IMR-90 (cell line): Measurements from ENCODE around the gene GXYLT2. TPM values are rescaled to one million over a fixed set of nuclear protein-coding genes. Genes with fewer than 3 reads are reported as not detected.

ENCODE experiments used
- ATAC-seq: fragments of 200-7000 bp; cut with Tn5 transposase; 2 replicates; pipeline ENCODE4 v1.9.1; 2020; ENCODE audit warnings: low read depth, mild to moderate bottlenecking, moderate library complexity
- BruUV-seq: library from RNA; stranded (reverse); fragments of 400-500 nt; replicated peaks from 2 replicates; lab custom pipeline; 2021; lab: Mats Ljungman, UMichigan
- CTCF ChIA-PET: fragments of 300-600 bp; formaldehyde crosslinking; extraction: SDS; loops from one replicate; lab custom pipeline; 2021; ENCODE audit warnings: antibody characterized with exemption; lab: Yijun Ruan, JAX
- POLR2A ChIA-PET: fragments of 300-600 bp; sonication (Branson Sonifier 250); formaldehyde crosslinking; loops from one replicate; lab custom pipeline; 2022; ENCODE audit warnings: antibody characterized with exemption; ENCODE audit not compliant: unreplicated experiment; lab: Charles Lee
- DNase-seq: peaks from one replicate; pipeline ENCODE4 v3.0.0; 2013
- H2AFZ ChIP-seq: replicated peaks from 2 replicates; pipeline ENCODE3; 2013; ENCODE audit warnings: low read length, mild to moderate bottlenecking; ENCODE audit not compliant: poor library complexity
- H2AK5ac ChIP-seq: 2 replicates; pipeline ENCODE4 v1.6.1; 2013; ENCODE audit warnings: low read depth, low read length, inconsistent platforms
- H2AK9ac ChIP-seq: replicated peaks from 2 replicates; pipeline ENCODE3; 2013; ENCODE audit warnings: mild to moderate bottlenecking, low read depth, low read length, moderate library complexity; ENCODE audit not compliant: poor library complexity
- H2BK120ac ChIP-seq: 2 replicates; pipeline ENCODE4 v1.6.1; 2013; ENCODE audit warnings: low read depth, low read length, inconsistent platforms
- H2BK15ac ChIP-seq: 3 replicates; pipeline ENCODE4 v1.6.1; 2013; ENCODE audit warnings: low read depth, low read length, inconsistent platforms
- H2BK20ac ChIP-seq: 2 replicates; pipeline ENCODE4 v1.6.1; 2013; ENCODE audit warnings: low read depth, mild to moderate bottlenecking, inconsistent platforms, low read length, moderate library complexity
- H2BK5ac ChIP-seq: 2 replicates; pipeline ENCODE4 v1.6.1; 2013; ENCODE audit warnings: mild to moderate bottlenecking, low read depth, low read length, inconsistent platforms; ENCODE audit not compliant: poor library complexity, severe bottlenecking
- H3K14ac ChIP-seq: replicated peaks from 2 replicates; pipeline ENCODE4 v1.6.1; 2013; ENCODE audit warnings: low read depth, low read length, inconsistent platforms
- H3K18ac ChIP-seq: 2 replicates; pipeline ENCODE4 v1.6.1; 2013; ENCODE audit warnings: low read depth, low read length, control low read depth
- H3K23ac ChIP-seq: 2 replicates; pipeline ENCODE4 v1.6.1; 2013; ENCODE audit warnings: low read depth, low read length, inconsistent platforms
- H3K27ac ChIP-seq: 2 replicates; pipeline ENCODE4 v1.5.1; 2013; ENCODE audit warnings: mild to moderate bottlenecking, control low read depth, low read length; ENCODE audit not compliant: insufficient read depth
- H3K27me3 ChIP-seq: 2 replicates; pipeline ENCODE4 v1.6.1; 2013; ENCODE audit warnings: low read length; ENCODE audit not compliant: control insufficient read depth, insufficient read depth
- H3K36me3 ChIP-seq: 2 replicates; pipeline ENCODE4 v1.6.1; 2013; ENCODE audit warnings: low read length, mixed read lengths; ENCODE audit not compliant: control insufficient read depth, insufficient read depth
- H3K4ac ChIP-seq: 2 replicates; pipeline ENCODE4 v1.6.1; 2013; ENCODE audit warnings: low read depth, low read length, inconsistent platforms
- H3K4me1 ChIP-seq: 2 replicates; pipeline ENCODE4 v1.6.1; 2013; ENCODE audit warnings: low read length, mixed read lengths; ENCODE audit not compliant: control insufficient read depth, insufficient read depth
- H3K4me2 ChIP-seq: 2 replicates; pipeline ENCODE4 v1.6.1; 2013; ENCODE audit warnings: low read depth, mild to moderate bottlenecking, control low read depth, low read length, moderate library complexity
- H3K4me3 ChIP-seq: 2 replicates; pipeline ENCODE4 v1.5.1; 2013; ENCODE audit warnings: low read depth, mild to moderate bottlenecking, control low read depth, low read length, moderate library complexity; ENCODE audit not compliant: insufficient read depth
- H3K56ac ChIP-seq: 2 replicates; pipeline ENCODE4 v1.6.1; 2013; ENCODE audit warnings: low read length, inconsistent platforms; ENCODE audit not compliant: insufficient read depth; ENCODE audit errors: extremely low read depth
- H3K79me1 ChIP-seq, 2 experiments: 2 replicates each; pipeline ENCODE4 v1.6.1; 2013; ENCODE audit warnings: low read length in 2 of 2, inconsistent platforms in 1 of 2, low read depth in 1 of 2
- H3K9ac ChIP-seq: 2 replicates; pipeline ENCODE4 v1.6.1; 2013; ENCODE audit warnings: low read depth, low read length, control low read depth
- H3K9me1 ChIP-seq: 2 replicates; pipeline ENCODE4 v1.6.1; 2013; ENCODE audit warnings: low read length, inconsistent platforms; ENCODE audit not compliant: insufficient read depth
- H3K9me3 ChIP-seq: 2 replicates; pipeline ENCODE4 v1.6.1; 2013; ENCODE audit warnings: low read length; ENCODE audit not compliant: control insufficient read depth, insufficient read depth
- H4K20me1 ChIP-seq: 2 replicates; pipeline ENCODE4 v1.6.1; 2013; ENCODE audit warnings: low read length, inconsistent platforms; ENCODE audit not compliant: insufficient read depth
- H4K5ac ChIP-seq: 2 replicates; pipeline ENCODE4 v1.6.1; 2013; ENCODE audit warnings: mild to moderate bottlenecking, low read depth, low read length, control low read depth
- H4K8ac ChIP-seq, 2 experiments: 2 replicates each; pipeline ENCODE4 v1.6.1; 2013; ENCODE audit warnings: low read depth in 2 of 2, low read length in 2 of 2, control low read depth in 1 of 2, inconsistent platforms in 1 of 2
- H4K91ac ChIP-seq: 2 replicates; pipeline ENCODE4 v1.6.1; 2013; ENCODE audit warnings: low read depth, low read length, inconsistent platforms; ENCODE audit not compliant: insufficient read depth
- MXI1 ChIP-seq: IDR thresholded peaks from 2 replicates; pipeline ENCODE4 v1.6.1; 2012; ENCODE audit warnings: low read depth, mild to moderate bottlenecking, low read length, moderate library complexity, borderline replicate concordance
- RFX5 ChIP-seq: IDR thresholded peaks from 2 replicates; pipeline ENCODE4 v1.8.0; 2012; ENCODE audit warnings: low read depth, mild to moderate bottlenecking, low read length, moderate library complexity
- WGBS, 2 experiments: methylation state at CpG; one replicate each; pipeline versions ENCODE4 v1.1.5 to v1.1.7; 2013; ENCODE audit warnings: missing lambda C conversion rate in 2 of 2; ENCODE audit not compliant: insufficient read length in 1 of 2; ENCODE audit errors: extremely low coverage in 2 of 2; 5-methylcytosine and 5-hydroxymethylcytosine counted together
- dilution Hi-C: fragments of 300-500 bp; cut with HindIII; formaldehyde crosslinking; loops from one replicate; pipeline ENCODE4 v1.14.3; 2018; ENCODE audit warnings: low sequenced_read_pairs; ENCODE audit not compliant: unreplicated experiment
- in situ Hi-C: fragments of 300-500 bp; cut with MboI; formaldehyde crosslinking; loops from 3 replicates; pipeline ENCODE4 v1.14.3; 2019; ENCODE audit warnings: low sequenced_read_pairs, inconsistent platforms, mixed read lengths
- intact Hi-C: fragments of 100-400 bp; cut with micrococcal nuclease; formaldehyde crosslinking; loops from 2 replicates; pipeline ENCODE4 v1.10.0; 2022
- polyA plus RNA-seq, 3 experiments: library from polyadenylated mRNA; depleted of rRNA; stranded (reverse); fragments of >200 nt; gene quantifications; 2 replicates each; pipeline ENCODE4 v1.2.3, GENCODE V29; 2012; ENCODE audit warnings: low replicate concordance in 1 of 3
- total RNA-seq: library from RNA; depleted of rRNA; stranded (reverse); fragments of >200 nt; gene quantifications from 2 replicates; pipeline ENCODE4 v1.2.3, GENCODE V29; 2012
- TF ChIP-seq, protein P1 (sequence below): conservative IDR thresholded peaks from 2 replicates; pipeline ENCODE4 v1.5.1; 2012; ENCODE audit warnings: mild to moderate bottlenecking, low read depth, low read length, improper control_type of control experiment
- TF ChIP-seq, protein P2 (sequence below): fragments of 150-350 bp; IDR thresholded peaks from 2 replicates; pipeline ENCODE4 v1.6.1; 2017; ENCODE audit warnings: mild to moderate bottlenecking, antibody characterized with exemption, low read length, low read depth

Gene GXYLT2
- total and polyA plus RNA-seq, 2 of the 4 experiments (the other 2 are of a cell fraction), result 5.7 to 11.1 TPM

DNA sequence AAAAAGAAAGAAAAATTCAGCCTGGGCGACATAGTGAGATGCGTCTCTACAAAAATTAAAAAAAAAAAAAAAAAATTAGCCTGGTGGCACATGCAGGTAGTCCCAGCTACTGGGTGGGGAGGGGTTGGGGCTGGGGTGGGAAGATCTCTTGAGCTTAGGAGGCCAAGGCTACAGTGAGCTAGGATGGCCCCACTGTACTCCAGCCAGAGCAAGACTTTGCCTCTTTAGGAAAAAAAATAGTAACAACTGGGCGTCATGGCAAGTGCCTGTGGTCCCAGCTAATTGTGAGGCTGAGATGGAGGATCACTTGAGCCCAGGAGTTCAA, 84.8 kb downstream of the GXYLT2 start:
- Histone ChIP-seq H3K23ac (no peak overlapping the region), H2AK5ac (no peak overlapping the region), H3K36me3 (peaks cover 12% of the 10 kb centered on the region), H3K4me1 (no peaks in the 10 kb centered on the region; the same call in 1 of the 2 replicates), H3K14ac (no peak overlapping the region), H3K56ac (no peak overlapping the region), H3K4me3 (no peak overlapping the region), H3K4ac (no peak overlapping the region), H3K27me3 (no peaks in the 10 kb centered on the region), H4K5ac (no peak overlapping the region), H4K20me1 (no peaks in the 10 kb centered on the region), H2BK5ac (no peak overlapping the region), H2BK120ac (no peak overlapping the region), H3K4me2 (no peak overlapping the region), H3K9me3 (no peaks in the 10 kb centered on the region), H2BK15ac (no peak overlapping the region), H4K8ac (no peak overlapping the region), H4K91ac (no peak overlapping the region), H3K79me1 (no peaks in the 10 kb centered on the region), H3K27ac (no peak overlapping the region), H2AFZ (no peak overlapping the region), H3K9ac (no peak overlapping the region), H2BK20ac (no peak overlapping the region), H3K18ac (no peak overlapping the region), H2AK9ac (no peak overlapping the region), H3K9me1 (no peaks in the 10 kb centered on the region)
- in situ Hi-C loops, result no loop called here
- intact Hi-C loops, result no loop called here
- POLR2A ChIA-PET, result no interaction called here
- TF ChIP-seq RFX5 (no peak), MXI1 (no peak)
- TF ChIP-seq, protein P1, sequence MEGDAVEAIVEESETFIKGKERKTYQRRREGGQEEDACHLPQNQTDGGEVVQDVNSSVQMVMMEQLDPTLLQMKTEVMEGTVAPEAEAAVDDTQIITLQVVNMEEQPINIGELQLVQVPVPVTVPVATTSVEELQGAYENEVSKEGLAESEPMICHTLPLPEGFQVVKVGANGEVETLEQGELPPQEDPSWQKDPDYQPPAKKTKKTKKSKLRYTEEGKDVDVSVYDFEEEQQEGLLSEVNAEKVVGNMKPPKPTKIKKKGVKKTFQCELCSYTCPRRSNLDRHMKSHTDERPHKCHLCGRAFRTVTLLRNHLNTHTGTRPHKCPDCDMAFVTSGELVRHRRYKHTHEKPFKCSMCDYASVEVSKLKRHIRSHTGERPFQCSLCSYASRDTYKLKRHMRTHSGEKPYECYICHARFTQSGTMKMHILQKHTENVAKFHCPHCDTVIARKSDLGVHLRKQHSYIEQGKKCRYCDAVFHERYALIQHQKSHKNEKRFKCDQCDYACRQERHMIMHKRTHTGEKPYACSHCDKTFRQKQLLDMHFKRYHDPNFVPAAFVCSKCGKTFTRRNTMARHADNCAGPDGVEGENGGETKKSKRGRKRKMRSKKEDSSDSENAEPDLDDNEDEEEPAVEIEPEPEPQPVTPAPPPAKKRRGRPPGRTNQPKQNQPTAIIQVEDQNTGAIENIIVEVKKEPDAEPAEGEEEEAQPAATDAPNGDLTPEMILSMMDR, result no peak
- TF ChIP-seq, protein P2, sequence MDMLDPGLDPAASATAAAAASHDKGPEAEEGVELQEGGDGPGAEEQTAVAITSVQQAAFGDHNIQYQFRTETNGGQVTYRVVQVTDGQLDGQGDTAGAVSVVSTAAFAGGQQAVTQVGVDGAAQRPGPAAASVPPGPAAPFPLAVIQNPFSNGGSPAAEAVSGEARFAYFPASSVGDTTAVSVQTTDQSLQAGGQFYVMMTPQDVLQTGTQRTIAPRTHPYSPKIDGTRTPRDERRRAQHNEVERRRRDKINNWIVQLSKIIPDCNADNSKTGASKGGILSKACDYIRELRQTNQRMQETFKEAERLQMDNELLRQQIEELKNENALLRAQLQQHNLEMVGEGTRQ, result no peak
- dilution Hi-C loops, result no loop called here
- BruUV-seq, result no TSS peak
- ATAC-seq, result no peak
- CTCF ChIA-PET, result interaction anchor here (0.6 kb wide), 1 partner anchor 18 kb away, joined by 7 read pairs; no protein-coding TSS in a partner anchor
- no peak for DNase-seq
- no CpG with 5 or more reads among the region's 3 CpGs for WGBS, 2 experiments
